Measurements from ENCODE around the gene CAPG.
"Not testable (repeated sequence)": the region's sequence is repeated elsewhere in the genome, so short reads cannot be mapped to it uniquely, and the experiment has no call there.

CAPG gene

GRCh38 chr2:85409845-85410583 is at the start of gene CAPG:
TSS of gene CAPG (minus strand) at chr2:85410366. CDS start at chr2:85402145, 8,221 bp downstream.
- DNase-seq, result peak; percentile 78

- DNase-seq, result no peak
Observed at GRCh38 chr2:85459771-85460170, 49.6 kb upstream of the CAPG start.

DNA sequence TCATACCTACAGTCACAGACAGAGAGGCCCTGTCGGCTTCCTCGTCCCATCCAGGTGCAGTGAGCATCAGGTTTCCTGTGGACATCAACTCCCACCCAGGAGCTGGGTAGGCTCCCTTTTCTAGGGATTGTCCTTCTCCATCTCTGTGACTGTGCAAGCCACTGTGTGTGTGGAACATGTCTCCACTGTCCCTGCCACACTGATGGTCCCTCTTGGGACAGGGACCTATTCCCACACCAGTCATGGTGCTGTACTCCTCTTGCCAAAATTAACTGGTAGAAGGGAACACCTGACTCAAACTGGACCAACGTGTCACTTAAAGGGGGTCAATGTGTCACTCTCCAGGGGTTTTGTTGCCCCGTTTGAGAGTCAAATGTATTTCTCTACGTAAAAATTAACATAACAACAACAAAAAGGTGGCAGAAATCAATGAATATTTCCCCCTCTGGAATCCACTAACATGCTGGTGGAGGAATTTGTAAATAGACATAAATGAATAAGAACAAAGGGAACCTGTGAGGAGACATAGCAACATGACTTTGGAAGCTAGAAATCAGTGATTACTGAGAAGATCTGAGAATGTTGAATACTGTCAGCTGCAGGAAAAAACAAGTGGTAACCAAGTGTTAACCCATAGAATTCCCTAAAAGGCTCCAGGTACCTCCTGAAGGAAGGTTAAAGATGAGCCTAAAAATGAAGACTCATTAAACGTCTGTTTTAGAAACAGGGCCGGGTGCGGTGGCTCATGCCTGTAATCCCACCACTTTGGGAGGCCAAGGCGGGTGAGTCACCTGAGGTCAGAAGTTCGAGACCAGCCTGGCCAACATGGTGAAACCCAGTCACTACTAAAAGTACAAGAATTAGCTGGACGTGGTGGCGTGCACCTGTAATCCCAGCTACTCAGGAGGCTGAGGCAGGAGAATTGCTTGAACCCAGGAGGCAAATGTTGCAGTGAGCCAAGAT is 48.7 kb upstream of the CAPG start:
- no peak for DNase-seq

DNA sequence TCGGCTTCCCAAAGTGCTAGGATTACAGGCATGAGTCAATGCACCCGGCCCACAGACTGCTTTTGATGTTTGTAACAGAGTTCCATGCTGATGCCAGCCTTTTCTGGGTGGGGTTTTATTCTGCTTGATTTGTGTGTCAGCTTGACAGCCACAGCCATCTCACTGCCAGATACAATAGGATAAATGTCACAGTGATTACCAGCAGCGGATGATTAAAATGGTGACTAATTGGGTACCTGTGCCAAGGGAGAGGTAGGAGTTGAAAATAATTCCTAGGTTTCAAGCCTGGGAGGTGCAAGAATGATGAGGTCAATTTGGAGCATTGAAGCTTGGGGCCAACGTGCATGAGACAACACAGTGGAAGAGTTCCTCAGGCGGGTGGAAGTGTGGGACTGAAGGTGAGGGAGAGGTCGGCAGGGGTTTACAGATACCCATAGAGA is 47.7 kb upstream of the CAPG start:
- DNase-seq, result no peak

- no peak for DNase-seq
Observed at GRCh38 chr2:85457043-85457442, 46.9 kb upstream of the CAPG start.

- no peak for DNase-seq
Observed at GRCh38 chr2:85455552-85456090, 45.5 kb upstream of the CAPG start.

GRCh38 chr2:85453571-85453970 is 43.4 kb upstream of the CAPG start:
- DNase-seq, result no peak

GRCh38 chr2:85452237-85452636 is 42.1 kb upstream of the CAPG start:
- DNase-seq, result no peak

- DNase-seq, result no peak
Observed at GRCh38 chr2:85449214-85449588, 39.0 kb upstream of the CAPG start.

DNA sequence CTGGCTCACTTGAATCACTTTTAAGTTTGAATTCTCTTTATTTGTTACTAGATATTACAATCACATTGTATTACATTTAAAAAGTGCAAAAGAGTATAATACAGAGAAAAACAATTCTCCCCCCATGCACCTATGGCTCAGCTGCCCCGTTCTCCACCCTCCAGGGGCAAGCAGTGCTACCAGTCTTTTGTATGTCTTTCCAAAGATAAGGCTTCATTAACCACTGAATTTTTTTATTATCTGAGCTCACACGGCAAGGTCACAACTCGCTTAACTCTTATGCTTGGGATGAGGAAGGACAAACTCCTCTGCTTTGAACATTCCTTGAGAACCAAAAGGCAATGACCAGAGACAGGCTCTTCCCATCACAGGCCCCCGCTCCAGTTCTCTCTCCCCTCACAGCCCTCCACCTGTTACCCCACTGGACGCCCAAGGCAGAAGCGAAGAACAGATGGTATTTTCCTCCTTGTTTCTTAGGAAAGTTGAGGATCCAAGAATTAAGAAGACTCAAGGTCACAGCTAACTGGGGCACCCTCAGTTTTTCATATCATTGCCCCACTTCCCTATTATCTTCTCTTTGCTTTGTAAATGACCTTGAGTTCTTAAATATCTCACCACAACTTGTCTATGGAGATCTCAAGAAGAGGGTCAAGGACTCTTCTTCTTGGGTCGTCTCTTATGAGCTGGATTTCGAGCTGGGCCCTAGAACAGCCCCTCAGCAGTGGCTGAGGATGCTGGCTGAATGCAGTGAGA is 38.5 kb upstream of the CAPG start:
- DNase-seq, result no peak

DNA sequence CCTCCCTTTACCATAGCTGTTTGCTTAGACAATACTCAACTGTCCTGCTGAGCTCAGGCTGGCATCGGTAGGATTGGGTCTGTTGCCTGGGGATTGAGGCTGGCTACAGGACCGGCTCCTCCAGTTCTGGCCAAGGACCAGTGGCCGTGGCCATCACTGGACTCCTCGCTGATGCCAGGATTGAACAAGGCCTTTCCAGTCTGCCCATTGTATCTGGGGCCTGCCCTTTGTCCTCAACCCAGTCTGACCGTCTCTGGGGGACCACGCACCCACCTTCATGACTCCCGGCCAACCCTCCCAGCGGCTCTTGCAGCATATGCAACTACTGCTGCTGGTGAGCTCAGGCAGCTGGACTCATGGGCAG is 37.0 kb upstream of the CAPG start:
- no peak for DNase-seq

GRCh38 chr2:85446296-85447221 is 36.4 kb upstream of the CAPG start:
- DNase-seq, result no peak

DNA sequence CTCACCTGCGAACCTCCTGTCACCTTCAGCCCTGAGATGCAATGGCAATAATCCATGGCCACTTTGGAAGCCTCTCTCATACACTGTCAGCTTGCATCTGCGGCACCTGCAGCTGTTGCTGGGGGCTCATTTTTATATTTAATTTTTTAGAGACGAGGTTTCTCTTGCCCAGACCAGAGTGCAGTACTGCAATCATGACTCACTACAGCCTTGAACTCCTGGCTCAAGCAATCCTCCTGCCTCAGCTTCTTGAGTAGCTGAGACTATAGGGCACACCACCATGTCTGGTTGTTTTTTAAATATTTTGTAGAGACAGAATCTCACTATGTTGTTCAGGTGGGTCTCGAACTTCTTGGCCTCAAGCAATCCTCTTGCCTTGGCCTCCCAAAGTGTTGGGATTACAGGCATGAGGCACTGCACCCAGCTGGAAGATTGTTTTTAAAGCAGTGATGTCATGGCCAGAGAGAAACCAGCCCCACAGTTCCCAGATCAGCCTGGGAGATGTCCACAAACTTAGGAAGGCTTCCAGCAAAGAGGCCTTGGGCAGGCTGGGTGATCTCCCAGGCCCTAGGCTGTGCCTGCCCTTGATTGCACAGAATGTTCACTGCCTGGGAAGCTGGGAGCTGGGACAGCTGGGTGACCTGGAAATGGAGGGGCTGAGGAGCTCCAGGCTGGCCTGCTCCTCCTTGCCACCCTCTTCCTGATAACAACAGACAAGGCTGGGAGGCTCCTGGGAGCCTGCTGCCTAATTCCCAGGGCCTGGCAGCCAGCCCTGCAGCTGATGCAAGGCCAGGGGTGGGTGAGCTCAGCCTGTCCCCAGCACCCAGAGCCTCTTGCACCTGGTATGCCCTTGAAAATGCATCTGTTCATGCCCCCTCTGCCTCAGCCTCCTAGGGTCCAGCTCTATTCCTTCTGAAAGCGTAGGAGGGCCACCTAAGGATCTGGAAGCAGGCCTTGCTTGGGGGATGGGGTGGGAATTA is 35.4 kb upstream of the CAPG start:
- no peak for DNase-seq

- no peak for DNase-seq
Observed at GRCh38 chr2:85444629-85445172, 34.5 kb upstream of the CAPG start.

DNA sequence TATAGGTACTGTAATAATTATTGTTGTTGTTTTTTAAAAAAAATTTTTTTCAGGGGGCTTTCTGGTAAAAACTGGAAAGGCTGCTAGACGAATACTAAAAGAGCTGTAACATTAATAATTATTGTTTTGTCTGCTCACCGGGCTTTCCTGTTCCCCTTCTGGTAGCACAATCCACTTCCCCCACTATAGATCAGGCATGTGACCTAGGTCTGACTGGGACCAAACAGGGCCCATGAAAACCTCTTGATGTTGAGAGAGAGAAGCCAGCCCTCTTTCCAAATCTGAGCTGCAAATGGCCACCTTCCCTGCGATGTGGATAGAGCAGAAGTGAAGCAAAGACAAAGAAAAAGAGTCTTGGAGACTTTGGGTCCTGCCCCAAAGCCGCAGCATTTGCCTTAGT is 31.7 kb upstream of the CAPG start:
- no peak for DNase-seq

DNA sequence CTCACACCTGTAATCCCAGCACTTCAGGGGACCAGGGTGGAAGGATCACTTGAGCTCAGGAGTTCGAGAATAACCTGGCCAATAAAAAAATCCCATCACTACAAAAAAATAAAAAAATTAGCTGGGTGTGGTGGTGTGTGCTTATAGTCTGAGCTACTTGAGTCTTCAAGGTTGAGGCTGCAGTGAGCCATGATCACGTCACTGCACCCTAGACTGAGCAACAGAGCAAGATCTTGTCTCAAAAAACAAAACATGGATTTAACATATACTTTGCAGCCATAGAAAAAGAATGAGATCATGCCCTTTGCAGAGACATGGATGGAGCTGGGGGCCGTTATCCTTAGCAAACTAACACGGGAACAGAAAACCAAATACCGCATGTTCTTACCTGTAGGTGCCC is 30.6 kb upstream of the CAPG start:
- DNase-seq, result no peak

GRCh38 chr2:85439986-85440385 is 29.8 kb upstream of the CAPG start:
- no peak for DNase-seq

- DNase-seq, result not testable (repeated sequence)
Observed at GRCh38 chr2:85439569-85439968, 29.4 kb upstream of the CAPG start.

GRCh38 chr2:85439025-85439472 is 28.9 kb upstream of the CAPG start:
- no peak for DNase-seq

Data from activated effector memory CD4-positive, alpha-beta T cell treated with anti-CD3 and anti-CD28 coated beads, Interleukin-2, amount 50 U/mL, for 16 hours (primary cell).